ENCODE data around the gene RTTN. TPM values are rescaled to one million over a fixed set of nuclear protein-coding genes. Genes with fewer than 3 reads are reported as not detected.
"Not testable (repeated sequence)": the region's sequence is repeated elsewhere in the genome, so short reads cannot be mapped to it uniquely, and the experiment has no call there.

Gene RTTN
- total RNA-seq, 4 donors from 2014 or later = 10.8 to 58.1 (median 22.4) TPM

DNA sequence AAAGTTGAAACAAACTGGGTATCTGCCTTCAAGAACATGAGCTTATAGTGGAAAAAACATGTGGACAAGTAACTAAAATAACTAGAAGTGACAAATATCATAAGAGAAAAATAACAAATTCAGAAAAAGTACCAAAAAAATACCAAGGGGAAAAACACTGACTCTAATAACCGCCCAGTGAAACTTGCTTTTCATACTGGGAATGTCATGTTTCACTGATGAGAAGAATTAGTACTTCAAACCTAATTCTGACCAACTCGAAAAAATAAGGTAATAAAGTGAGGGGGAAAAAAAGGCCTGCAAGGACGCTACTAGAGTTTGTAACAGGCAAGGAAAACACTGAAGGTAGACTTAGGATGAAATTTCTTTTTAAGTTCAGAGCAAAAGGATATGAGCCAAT is 83.6 kb downstream of the RTTN start:
- H3K4me1 ChIP-seq = no peaks in the 10 kb centered on the region
- intact Hi-C loops (cut with DNase I; ENCODE audit: low total_unique reads) = no loop called here
- no peaks in the 10 kb centered on the region for H3K27me3 ChIP-seq
- TF ChIP-seq, protein P1, sequence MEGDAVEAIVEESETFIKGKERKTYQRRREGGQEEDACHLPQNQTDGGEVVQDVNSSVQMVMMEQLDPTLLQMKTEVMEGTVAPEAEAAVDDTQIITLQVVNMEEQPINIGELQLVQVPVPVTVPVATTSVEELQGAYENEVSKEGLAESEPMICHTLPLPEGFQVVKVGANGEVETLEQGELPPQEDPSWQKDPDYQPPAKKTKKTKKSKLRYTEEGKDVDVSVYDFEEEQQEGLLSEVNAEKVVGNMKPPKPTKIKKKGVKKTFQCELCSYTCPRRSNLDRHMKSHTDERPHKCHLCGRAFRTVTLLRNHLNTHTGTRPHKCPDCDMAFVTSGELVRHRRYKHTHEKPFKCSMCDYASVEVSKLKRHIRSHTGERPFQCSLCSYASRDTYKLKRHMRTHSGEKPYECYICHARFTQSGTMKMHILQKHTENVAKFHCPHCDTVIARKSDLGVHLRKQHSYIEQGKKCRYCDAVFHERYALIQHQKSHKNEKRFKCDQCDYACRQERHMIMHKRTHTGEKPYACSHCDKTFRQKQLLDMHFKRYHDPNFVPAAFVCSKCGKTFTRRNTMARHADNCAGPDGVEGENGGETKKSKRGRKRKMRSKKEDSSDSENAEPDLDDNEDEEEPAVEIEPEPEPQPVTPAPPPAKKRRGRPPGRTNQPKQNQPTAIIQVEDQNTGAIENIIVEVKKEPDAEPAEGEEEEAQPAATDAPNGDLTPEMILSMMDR (IDR thresholded peaks at IDR 0.05) = no peak
- TF ChIP-seq POLR2A (IDR thresholded peaks at IDR 0.05) = no peak
- H3K4me3 ChIP-seq = no peak overlapping the region
- no peak for DNase-seq
- no peaks in the 10 kb centered on the region for H3K9me3 ChIP-seq
- H3K36me3 ChIP-seq = no peaks in the 10 kb centered on the region
- no peak overlapping the region for H3K27ac ChIP-seq

DNA sequence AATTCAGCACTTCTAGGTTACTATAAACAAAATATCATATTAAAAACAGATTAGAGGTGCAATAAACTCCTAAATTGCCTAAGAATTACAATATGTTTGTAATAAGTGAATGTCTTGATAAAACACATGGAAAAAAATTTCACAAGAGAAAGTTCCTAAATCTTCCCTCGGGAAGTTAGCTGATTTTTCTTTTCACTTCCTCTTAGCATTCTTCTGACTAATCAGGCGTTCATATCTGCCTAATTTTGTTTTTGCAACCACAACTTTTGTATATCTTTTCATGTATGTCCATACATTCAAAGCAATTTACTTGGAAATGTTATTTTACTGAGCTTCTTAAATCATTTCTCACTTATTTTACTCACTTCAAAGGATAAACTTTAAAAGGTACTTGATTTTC is 88.5 kb downstream of the RTTN start:
- Histone ChIP-seq H3K9me3 (no peaks in the 10 kb centered on the region), H3K27ac (no peak overlapping the region), H3K4me3 (no peak overlapping the region), H3K27me3 (no peaks in the 10 kb centered on the region), H3K4me1 (no peaks in the 10 kb centered on the region), H3K36me3 (no peaks in the 10 kb centered on the region)
- intact Hi-C loops (cut with DNase I; ENCODE audit: low total_unique reads) = no loop called here
- TF ChIP-seq, protein P1 (IDR thresholded peaks at IDR 0.05) = no peak
- TF ChIP-seq POLR2A (IDR thresholded peaks at IDR 0.05) = no peak
- no peak for DNase-seq

DNA sequence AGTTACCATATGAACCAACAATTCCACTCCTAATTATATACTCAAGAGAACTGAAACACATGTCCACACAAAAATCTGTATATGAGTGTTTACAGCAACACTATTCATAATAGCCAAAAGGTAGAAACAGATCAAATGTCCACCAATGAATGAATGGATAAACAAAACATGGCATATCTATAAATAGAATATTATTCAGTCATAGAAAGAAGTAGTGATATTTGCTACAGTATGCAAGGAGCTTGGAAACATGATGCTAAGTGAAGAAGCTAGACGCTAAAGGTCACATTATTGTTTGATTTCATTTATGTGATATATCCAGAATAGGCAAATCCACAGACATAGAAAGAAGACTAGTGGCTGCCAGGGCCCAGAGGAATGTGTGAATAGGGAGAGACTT is 92.0 kb downstream of the RTTN start:
- H3K4me1 ChIP-seq = no peaks in the 10 kb centered on the region
- no peaks in the 10 kb centered on the region for H3K9me3 ChIP-seq
- H3K36me3 ChIP-seq = no peaks in the 10 kb centered on the region
- intact Hi-C loops (cut with DNase I; ENCODE audit: low total_unique reads) = no loop called here
- H3K27ac ChIP-seq = no peak overlapping the region
- TF ChIP-seq POLR2A (IDR thresholded peaks at IDR 0.05) = no peak
- no peaks in the 10 kb centered on the region for H3K27me3 ChIP-seq
- no peak overlapping the region for H3K4me3 ChIP-seq
- no peak for DNase-seq

DNA sequence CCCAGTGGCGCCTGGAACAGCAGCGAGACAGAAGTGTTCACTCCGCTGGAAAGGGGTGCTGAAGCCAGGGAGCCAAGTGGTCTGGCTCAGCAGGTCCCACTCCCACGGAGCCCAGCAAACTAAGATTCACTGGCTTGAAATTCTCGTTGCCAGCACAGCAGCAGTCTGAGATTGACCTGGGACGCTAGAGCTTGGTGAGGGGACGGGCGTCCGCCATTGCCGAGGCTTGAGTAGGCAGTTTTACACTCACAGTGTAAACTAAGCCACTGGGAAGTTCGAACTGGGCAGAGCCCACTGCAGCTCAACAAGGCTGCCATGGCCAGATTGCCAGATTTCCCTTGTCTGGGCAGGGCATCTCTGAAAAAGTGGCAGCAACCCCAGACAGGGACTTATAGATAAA is 94.8 kb downstream of the RTTN start:
- Histone ChIP-seq H3K27ac (no peak overlapping the region), H3K4me1 (no peaks in the 10 kb centered on the region), H3K27me3 (no peaks in the 10 kb centered on the region), H3K36me3 (no peaks in the 10 kb centered on the region), H3K9me3 (no peaks in the 10 kb centered on the region), H3K4me3 (no peak overlapping the region)
- DNase-seq = no peak
- intact Hi-C loops (cut with DNase I; ENCODE audit: low total_unique reads) = no loop called here
- no peak for TF ChIP-seq POLR2A (IDR thresholded peaks at IDR 0.05)
- TF ChIP-seq, protein P1 (IDR thresholded peaks at IDR 0.05) = no peak

GRCh38 chr18:70107091-70107490 is 98.4 kb downstream of the RTTN start:
- H3K4me1 ChIP-seq = no peaks in the 10 kb centered on the region
- no peak for DNase-seq
- no peaks in the 10 kb centered on the region for H3K36me3 ChIP-seq
- no peak overlapping the region for H3K27ac ChIP-seq
- H3K4me3 ChIP-seq = no peak overlapping the region
- intact Hi-C loops (cut with DNase I; ENCODE audit: low total_unique reads) = no loop called here
- no peak for TF ChIP-seq POLR2A (IDR thresholded peaks at IDR 0.05)
- TF ChIP-seq, protein P1 (IDR thresholded peaks at IDR 0.05) = no peak
- no peaks in the 10 kb centered on the region for H3K27me3 ChIP-seq
- H3K9me3 ChIP-seq = no peaks in the 10 kb centered on the region

DNA sequence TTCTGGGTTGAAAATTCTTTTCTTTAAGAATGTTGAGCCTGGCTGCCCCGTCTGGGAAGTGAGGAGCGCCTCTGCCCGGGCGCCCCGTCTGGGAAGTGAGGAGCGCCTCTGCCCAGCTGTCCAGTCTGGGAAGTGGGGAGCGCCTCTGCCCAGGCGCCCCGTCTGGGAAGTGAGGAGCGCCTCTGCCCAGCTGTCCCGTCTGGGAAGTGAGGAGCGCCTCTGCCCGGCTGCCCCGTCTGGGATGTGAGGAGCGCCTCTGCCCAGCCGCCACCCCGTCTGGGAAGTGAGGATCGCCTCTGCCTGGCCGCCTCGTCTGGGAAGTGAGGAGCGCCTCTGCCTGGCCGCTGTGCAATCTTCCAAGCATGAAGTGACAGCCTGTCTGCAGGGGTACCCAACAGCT is 102.6 kb downstream of the RTTN start:
- H3K27me3 ChIP-seq; H3K9me3 ChIP-seq; intact Hi-C loops (cut with DNase I; ENCODE audit: low total_unique reads); H3K36me3 ChIP-seq; DNase-seq; H3K4me3 ChIP-seq; H3K4me1 ChIP-seq; H3K27ac ChIP-seq: not testable (repeated sequence)

Measured in uterus (tissue), 4 donors.